ENCODE data around the gene TRIML1.
"Not testable (repeated sequence)": the region's sequence is repeated elsewhere in the genome, so short reads cannot be mapped to it uniquely, and the experiment has no call there.

Gene TRIML1

DNA sequence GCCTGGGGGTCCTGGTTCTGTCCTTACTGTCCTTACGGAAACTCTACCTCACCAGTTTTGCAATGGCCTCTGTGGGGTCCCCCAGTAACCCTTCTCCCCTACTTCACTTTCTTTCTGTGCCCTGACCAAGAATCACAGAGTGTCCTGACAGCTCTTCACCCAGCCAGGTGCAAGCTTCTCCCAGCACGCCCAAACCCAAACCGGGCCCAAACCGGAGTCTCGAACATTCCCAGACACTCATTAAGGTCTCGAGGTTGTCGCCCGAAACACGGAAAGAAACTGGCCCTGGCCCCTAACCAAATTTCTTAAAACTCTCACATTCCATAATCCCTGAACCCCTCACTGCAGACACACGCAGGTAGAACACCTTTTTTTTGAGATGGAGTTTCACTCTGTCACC lies 19.1 kb downstream of the TRIML1 start:
- Histone ChIP-seq H3K4me1 (no peaks in the 10 kb centered on the region), H3K79me2 (no peaks in the 10 kb centered on the region), H2AFZ (no peak overlapping the region), H3K4me2 (ENCODE audit: low read length) (no peak overlapping the region), H3K4me3 (ENCODE audit: low read depth, low read length) (no peak overlapping the region), H3K9ac (no peak overlapping the region), H3K27me3 (ENCODE audit: control insufficient read depth, insufficient read depth, low read length) (no peaks in the 10 kb centered on the region), H3K27ac (no peak overlapping the region), H3K9me3 (ENCODE audit: control insufficient read depth, low read length) (no peaks in the 10 kb centered on the region), H3K36me3 (ENCODE audit: control insufficient read depth, insufficient read depth, low read length) (no peaks in the 10 kb centered on the region)
- TF ChIP-seq, protein P1, sequence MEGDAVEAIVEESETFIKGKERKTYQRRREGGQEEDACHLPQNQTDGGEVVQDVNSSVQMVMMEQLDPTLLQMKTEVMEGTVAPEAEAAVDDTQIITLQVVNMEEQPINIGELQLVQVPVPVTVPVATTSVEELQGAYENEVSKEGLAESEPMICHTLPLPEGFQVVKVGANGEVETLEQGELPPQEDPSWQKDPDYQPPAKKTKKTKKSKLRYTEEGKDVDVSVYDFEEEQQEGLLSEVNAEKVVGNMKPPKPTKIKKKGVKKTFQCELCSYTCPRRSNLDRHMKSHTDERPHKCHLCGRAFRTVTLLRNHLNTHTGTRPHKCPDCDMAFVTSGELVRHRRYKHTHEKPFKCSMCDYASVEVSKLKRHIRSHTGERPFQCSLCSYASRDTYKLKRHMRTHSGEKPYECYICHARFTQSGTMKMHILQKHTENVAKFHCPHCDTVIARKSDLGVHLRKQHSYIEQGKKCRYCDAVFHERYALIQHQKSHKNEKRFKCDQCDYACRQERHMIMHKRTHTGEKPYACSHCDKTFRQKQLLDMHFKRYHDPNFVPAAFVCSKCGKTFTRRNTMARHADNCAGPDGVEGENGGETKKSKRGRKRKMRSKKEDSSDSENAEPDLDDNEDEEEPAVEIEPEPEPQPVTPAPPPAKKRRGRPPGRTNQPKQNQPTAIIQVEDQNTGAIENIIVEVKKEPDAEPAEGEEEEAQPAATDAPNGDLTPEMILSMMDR (IDR thresholded peaks at IDR 0.05), result no peak

DNA sequence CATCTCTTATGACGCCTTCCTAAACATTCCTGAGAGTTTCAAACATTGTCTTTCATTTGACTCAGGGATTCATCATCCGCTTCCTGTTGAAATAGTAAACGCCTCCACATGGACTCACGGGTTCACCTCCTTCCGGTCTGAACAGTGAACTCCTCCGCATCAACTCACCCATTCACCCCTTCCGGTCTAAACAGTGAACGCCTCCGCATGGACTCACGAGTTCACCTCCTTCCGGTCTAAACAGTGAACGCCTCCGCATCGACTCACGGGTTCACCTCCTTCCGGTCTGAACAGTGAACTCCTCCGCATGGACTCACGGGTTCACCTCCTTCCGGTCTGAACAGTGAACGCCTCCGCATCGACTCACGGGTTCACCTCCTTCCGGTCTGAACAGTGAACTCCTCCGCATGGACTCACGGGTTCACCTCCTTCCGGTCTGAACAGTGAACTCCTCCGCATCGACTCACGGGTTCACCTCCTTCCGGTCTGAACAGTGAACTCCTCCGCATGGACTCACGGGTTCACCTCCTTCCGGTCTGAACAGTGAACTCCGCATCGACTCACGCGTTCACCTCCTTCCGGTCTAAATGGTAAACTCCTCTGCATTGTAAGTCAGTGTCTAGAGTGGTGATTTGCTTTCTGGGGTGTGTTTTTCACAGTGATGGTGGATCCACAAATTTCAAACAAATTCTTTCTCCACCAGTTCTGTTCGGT lies 20.4 kb downstream of the TRIML1 start:
- not testable (repeated sequence) for H2AFZ ChIP-seq, H3K4me1 ChIP-seq

DNA sequence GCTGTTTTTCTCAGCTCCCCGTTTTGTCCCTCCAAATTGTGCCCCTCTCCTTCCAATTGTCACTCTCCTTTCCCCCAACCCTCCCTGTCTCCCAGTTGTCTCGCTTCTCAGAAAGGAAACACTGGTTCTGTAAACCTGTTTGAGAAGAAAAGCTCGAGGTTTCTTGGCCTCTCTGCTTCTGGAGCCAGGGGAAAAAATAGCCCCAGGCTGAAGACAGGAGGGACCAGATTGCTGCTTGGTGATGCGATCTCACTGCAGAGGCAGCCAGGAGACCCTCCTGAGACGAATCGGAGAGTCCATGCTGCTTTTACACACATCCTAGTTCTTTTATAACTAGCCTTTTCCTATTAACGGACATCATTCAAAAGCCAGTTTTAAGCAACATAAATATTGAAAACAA lies 21.2 kb downstream of the TRIML1 start:
- no peak overlapping the region for H3K27ac ChIP-seq
- no peak overlapping the region for H3K9ac ChIP-seq

More for the DNA sequence above, 20.4 kb downstream of the TRIML1 start:
- H3K27ac ChIP-seq; H3K4me2 ChIP-seq (ENCODE audit: low read length); H3K4me3 ChIP-seq (ENCODE audit: low read depth, low read length); H3K79me2 ChIP-seq; H3K27me3 ChIP-seq (ENCODE audit: control insufficient read depth, insufficient read depth, low read length); H3K36me3 ChIP-seq (ENCODE audit: control insufficient read depth, insufficient read depth, low read length); H3K9me3 ChIP-seq (ENCODE audit: control insufficient read depth, low read length); H3K9ac ChIP-seq: not testable (repeated sequence)

DNA sequence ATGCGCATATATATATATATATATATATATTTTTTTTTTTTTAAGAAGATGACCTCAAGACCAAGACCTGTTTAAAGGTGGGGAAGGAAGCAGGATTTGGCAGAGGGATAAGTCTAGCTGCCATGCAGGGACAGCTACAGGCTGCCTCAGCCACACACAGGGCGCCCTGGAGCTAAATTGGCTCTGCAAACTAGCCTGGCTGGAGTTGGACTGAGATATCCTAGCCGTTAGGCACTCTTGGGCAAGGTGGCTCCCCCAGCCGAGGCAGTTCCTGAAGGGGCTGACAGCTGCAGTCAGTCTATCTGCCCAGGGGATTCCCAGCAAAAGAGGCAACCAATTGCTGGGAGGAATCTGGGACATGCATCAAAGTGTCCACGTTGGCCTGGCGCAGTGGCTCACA lies 21.9 kb downstream of the TRIML1 start:
- Histone ChIP-seq H3K4me3 (ENCODE audit: low read depth, low read length) (no peak overlapping the region), H3K27ac (no peak overlapping the region), H3K9me3 (ENCODE audit: control insufficient read depth, low read length) (no peaks in the 10 kb centered on the region), H3K27me3 (ENCODE audit: control insufficient read depth, insufficient read depth, low read length) (no peaks in the 10 kb centered on the region), H3K4me1 (no peaks in the 10 kb centered on the region), H2AFZ (no peak overlapping the region), H3K9ac (no peak overlapping the region), H3K4me2 (ENCODE audit: low read length) (no peak overlapping the region), H3K36me3 (ENCODE audit: control insufficient read depth, insufficient read depth, low read length) (no peaks in the 10 kb centered on the region), H3K79me2 (no peaks in the 10 kb centered on the region)
- TF ChIP-seq, protein P1 (IDR thresholded peaks at IDR 0.05), result no peak

More for the DNA sequence above, 21.2 kb downstream of the TRIML1 start:
- H2AFZ ChIP-seq, result no peak overlapping the region
- H3K36me3 ChIP-seq (ENCODE audit: control insufficient read depth, insufficient read depth, low read length), result no peaks in the 10 kb centered on the region
- no peaks in the 10 kb centered on the region for H3K4me1 ChIP-seq
- TF ChIP-seq, protein P1 (IDR thresholded peaks at IDR 0.05), result no peak
- H3K27me3 ChIP-seq (ENCODE audit: control insufficient read depth, insufficient read depth, low read length), result no peaks in the 10 kb centered on the region
- no peak overlapping the region for H3K4me3 ChIP-seq (ENCODE audit: low read depth, low read length)
- no peak overlapping the region for H3K4me2 ChIP-seq (ENCODE audit: low read length)
- H3K9me3 ChIP-seq (ENCODE audit: control insufficient read depth, low read length), result no peaks in the 10 kb centered on the region
- no peaks in the 10 kb centered on the region for H3K79me2 ChIP-seq

DNA sequence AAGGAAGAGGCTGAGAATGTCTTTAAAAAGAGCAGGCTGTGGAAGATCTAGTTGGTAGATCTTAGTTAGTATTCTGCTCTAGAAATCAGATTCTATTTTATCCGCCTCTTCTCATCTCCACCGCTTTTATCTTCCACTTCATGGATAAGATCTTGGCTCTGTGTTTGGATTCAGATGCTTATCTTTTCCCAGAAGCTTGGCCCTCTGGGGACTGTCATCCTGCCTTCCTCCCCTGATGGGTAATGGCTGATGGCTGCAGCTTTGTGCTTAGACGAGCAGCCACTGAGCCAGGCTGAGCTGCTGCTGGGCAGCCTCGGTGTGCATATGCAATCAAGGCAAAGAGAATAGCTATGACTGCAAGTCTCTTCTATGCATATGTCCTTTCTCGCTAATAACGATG lies 23.5 kb downstream of the TRIML1 start:
- no peak overlapping the region for H3K4me2 ChIP-seq (ENCODE audit: low read length)
- no peak overlapping the region for H3K27ac ChIP-seq
- H3K9ac ChIP-seq, result no peak overlapping the region
- H3K9me3 ChIP-seq (ENCODE audit: control insufficient read depth, low read length), result no peaks in the 10 kb centered on the region
- no peaks in the 10 kb centered on the region for H3K79me2 ChIP-seq
- TF ChIP-seq, protein P1 (IDR thresholded peaks at IDR 0.05), result no peak
- no peaks in the 10 kb centered on the region for H3K27me3 ChIP-seq (ENCODE audit: control insufficient read depth, insufficient read depth, low read length)
- H3K4me1 ChIP-seq, result no peaks in the 10 kb centered on the region
- H2AFZ ChIP-seq, result no peak overlapping the region
- H3K4me3 ChIP-seq (ENCODE audit: low read depth, low read length), result no peak overlapping the region
- H3K36me3 ChIP-seq (ENCODE audit: control insufficient read depth, insufficient read depth, low read length), result no peaks in the 10 kb centered on the region

Data from parathyroid adenoma (tissue), 2 donors.